ENCODE results near the gene MYT1. TPM values are rescaled to one million over a fixed set of nuclear protein-coding genes. Genes with fewer than 3 reads are reported as not detected.

MYT1 gene
- total RNA-seq, 1 experiment from 2014 or later, result 0.69 TPM

DNA sequence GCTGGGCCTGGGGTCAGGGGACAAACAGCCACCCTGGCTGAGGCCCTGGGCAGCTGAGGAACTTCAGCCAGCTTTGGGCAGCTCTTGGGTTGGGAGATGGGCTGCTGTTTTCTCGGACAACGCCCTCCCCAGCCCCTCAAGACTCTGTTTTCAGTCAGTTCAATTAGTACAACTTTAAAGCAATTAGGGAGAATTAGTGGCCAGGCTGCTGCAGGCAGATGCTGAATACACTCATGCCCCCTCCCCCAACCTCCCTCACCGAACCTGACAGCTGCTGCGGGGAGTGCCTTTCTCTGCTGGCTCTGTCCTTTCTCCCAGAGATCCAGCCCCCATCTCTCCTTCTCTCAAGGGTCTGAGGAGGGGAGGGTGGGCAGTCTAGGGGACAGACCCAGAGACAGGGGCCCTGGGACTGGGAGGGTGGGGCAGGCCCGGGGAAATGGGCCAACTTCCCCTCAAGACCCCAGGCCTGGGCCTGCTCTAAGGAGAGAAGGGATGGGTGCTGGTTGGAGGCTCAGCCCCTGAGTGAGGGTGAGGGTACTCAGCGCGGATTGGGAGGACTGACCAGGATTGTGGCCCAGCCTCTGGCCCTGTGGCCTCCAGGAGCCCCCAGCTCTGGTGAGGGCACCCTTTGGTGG, 17.8 kb upstream of the MYT1 start:
- Histone ChIP-seq H3K36me3 (replicated peaks; ENCODE audit: control insufficient read depth, insufficient read depth, low read length) (no peaks in the 10 kb centered on the region), H3K4me3 (ENCODE audit: insufficient read depth, low read depth, low read length) (no peak overlapping the region), H3K27me3 (ENCODE audit: control insufficient read depth, insufficient read depth, low read length) (no peaks in the 10 kb centered on the region)
- peak; percentile 67 for DNase-seq

DNA sequence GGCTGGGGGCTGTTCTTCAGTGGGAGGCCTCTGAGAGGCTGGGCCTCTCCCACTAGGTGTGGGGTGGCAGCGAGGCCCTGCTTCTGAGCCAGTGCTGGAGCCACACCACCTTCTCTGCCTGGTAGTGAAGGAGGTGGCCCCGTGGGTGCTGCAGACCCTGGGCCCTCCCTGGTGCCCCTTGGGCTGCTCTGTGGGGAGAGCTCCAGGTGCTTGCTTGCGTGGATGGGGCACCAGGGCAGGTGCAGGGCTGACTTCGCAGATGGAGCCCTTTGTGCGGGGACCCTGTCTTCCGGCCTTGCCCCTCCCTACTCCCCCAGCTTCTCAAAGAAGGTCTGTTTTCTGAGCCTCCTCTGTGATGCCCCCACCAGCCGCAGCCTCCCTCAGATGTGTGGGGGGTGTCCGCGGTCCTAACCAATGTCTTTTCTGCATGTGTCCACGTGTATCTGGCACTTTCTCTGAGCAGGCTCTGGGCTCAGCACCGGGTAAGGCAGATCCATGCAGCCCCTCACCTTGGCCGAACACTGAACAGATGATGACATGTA, 17.2 kb upstream of the MYT1 start:
- peak; percentile 49 for DNase-seq
- Histone ChIP-seq H3K36me3 (replicated peaks; ENCODE audit: control insufficient read depth, insufficient read depth, low read length) (no peaks in the 10 kb centered on the region), H3K4me3 (ENCODE audit: insufficient read depth, low read depth, low read length) (no peak overlapping the region), H3K27me3 (ENCODE audit: control insufficient read depth, insufficient read depth, low read length) (no peaks in the 10 kb centered on the region)

DNA sequence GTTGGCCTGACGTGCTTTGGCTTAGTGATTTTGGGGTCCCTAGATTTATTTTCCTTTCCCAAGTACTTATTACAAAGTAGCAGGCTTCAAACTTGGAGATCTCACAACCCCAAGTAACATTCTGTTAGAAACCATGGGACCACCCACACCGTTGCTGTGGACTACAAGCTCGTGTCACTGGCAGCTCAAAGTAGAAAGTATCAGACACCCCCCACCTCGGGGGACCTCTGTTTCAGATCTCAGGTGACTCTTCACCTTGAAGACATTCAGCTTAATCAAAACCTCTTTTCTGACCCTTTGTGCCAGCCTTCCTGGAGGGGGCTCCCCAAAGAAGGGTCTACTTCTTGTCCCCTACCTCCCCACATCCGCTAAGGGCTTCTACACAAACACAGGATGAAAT, 15.7 kb upstream of the MYT1 start:
- Histone ChIP-seq H3K4me3 (ENCODE audit: insufficient read depth, low read depth, low read length) (no peak overlapping the region), H3K27me3 (ENCODE audit: control insufficient read depth, insufficient read depth, low read length) (no peaks in the 10 kb centered on the region), H3K36me3 (replicated peaks; ENCODE audit: control insufficient read depth, insufficient read depth, low read length) (no peaks in the 10 kb centered on the region)
- DNase-seq, result peak; percentile 26

DNA sequence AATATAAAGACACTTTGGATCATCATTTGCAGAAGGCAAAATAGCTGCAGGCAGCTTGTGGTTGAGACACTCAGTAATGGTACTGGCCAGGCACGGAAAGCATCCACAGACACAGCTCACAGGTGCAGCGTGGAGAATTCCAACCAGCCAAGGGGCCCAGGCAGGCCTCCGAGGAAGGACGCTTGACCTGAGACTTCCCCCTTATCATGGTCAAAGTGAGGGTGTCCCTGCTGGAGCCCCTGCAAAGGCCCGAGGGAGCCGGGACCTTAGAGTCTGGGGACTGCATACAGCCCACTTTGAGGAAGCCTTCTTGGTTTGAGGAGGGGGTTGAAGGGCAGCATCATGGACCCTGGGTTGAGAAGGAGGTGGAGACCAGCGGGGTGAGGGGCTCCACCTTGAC, 15.1 kb upstream of the MYT1 start:
- H3K36me3 ChIP-seq (replicated peaks; ENCODE audit: control insufficient read depth, insufficient read depth, low read length), result no peaks in the 10 kb centered on the region
- no peaks in the 10 kb centered on the region for H3K27me3 ChIP-seq (ENCODE audit: control insufficient read depth, insufficient read depth, low read length)
- no peak overlapping the region for H3K4me3 ChIP-seq (ENCODE audit: insufficient read depth, low read depth, low read length)
- DNase-seq, result peak; percentile 19

DNA sequence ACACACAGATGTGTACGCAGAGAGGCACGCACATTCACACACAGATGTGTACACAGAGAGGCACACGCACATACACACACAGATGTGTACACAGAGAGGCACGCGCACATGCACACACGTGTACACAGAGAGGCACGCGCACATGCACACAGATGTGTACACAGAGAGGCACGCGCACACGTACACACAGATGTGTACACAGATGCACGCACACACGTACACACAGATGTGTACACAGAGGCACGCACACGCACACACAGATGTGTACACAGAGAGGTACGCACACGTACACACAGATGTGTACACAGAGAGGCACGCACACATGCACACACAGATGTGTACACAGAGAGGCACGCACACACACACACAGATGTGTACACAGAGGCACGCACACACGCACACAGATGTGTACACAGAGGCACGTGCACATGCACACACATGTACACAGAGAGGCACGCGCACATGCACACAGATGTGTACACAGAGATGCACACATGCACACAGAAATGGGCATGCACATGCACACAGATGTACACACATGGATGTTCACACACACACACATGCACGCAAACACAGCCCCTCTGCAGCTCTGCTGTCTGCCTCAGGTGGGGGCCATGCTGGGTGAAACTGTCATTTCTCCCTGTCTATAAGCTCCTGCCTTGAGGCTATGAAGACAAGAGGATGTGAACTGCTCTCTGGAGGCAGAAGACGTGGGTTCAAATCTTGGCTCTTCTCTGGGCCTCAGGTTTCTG, 14.3 kb upstream of the MYT1 start:
- Histone ChIP-seq H3K36me3 (replicated peaks; ENCODE audit: control insufficient read depth, insufficient read depth, low read length) (no peaks in the 10 kb centered on the region), H3K4me3 (ENCODE audit: insufficient read depth, low read depth, low read length) (no peak overlapping the region), H3K27me3 (ENCODE audit: control insufficient read depth, insufficient read depth, low read length) (no peaks in the 10 kb centered on the region)
- no peak for DNase-seq

DNA sequence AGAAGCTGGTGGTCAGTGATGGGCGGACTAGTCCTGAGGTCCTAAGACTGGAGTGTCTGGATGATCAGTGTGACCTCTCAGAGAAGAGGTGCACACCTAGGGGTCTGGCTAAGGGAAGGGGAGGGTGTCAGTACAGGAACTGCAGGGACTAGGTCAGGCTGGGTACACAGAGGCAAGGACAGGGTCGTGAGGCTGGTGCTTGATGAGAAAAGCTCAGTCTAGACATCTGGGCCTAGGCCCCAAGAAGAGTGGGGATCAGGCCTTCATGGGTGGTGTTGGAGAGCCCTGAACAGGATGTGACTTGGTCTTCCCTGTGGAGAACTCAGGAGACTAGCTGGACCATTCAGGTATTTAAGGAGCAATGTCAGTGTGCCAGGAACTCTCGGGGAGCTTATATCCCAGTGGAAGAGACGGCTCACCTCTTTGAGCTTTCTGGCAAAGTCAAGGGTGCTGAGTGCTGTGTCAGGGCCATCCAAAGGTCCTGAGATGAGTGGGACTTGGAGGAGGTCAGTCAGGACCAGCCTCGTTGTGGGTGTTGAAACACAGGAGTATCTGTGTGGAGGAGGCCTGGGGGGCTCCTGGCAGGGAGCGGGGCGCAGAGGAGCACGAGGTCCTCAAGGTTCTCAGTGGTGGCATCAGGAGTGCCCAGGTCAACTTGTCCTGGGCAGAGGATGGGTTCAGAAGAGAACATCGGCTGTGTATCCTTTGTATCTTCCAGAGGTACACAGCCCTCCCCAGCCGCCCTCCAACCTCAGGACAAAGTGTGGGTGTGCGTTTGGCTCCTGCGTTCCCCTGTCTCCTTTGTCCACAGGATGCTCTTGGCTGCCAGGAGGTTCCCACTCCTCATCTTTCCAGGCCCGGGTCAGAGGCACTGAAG, 13.3 kb upstream of the MYT1 start:
- DNase-seq, result no peak
- H3K4me3 ChIP-seq (ENCODE audit: insufficient read depth, low read depth, low read length), result no peak overlapping the region
- no peaks in the 10 kb centered on the region for H3K27me3 ChIP-seq (ENCODE audit: control insufficient read depth, insufficient read depth, low read length)

DNA sequence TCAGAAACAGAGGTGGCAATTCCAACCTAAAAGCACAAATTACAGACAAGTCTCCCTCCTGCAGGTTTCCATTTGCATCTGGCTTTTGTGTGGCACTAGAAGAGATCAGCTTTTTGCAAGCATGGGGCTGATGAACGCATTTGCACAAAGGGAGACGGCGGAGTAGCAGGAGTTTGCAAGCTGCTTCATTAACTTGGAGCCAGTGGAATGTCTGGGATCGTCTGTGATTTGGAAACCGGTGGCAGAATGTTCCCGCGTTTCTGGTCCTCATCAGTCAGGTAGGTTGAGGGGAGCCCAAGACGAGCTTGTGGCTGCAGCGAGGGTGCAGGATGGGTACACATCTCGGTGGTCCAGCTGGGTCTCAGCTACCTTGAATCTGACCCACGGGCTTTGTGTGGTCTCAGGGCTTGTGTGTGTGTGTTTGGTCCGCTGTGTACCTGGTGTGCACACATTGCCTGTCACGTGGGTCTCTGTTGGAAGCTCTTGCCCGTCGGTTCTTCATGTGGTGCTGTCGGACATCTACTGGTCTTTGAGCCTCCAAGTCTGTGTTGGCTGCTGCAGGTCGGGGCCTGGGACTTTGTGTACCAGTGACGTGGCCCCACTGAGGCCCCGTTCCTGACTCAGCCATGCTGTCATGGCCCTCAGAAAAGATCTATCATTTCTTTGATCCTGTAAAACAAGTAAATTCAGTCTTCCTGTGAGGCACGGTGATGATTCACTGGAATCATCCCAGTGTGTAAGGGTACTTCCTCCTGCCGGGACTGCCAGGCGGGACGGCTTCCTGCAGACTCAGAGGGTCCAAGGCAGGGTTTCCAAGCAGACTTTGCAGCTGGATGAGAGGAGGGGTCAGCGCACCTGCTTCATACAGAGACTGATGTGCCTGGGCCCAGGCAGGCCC, 12.4 kb upstream of the MYT1 start:
- DNase-seq, result peak; percentile 63
- Histone ChIP-seq H3K27me3 (ENCODE audit: control insufficient read depth, insufficient read depth, low read length) (no peaks in the 10 kb centered on the region), H3K4me3 (ENCODE audit: insufficient read depth, low read depth, low read length) (no peak overlapping the region), H3K36me3 (replicated peaks; ENCODE audit: control insufficient read depth, insufficient read depth, low read length) (no peaks in the 10 kb centered on the region)

More for the DNA sequence above, 13.3 kb upstream of the MYT1 start:
- no peaks in the 10 kb centered on the region for H3K36me3 ChIP-seq (replicated peaks; ENCODE audit: control insufficient read depth, insufficient read depth, low read length)

DNA sequence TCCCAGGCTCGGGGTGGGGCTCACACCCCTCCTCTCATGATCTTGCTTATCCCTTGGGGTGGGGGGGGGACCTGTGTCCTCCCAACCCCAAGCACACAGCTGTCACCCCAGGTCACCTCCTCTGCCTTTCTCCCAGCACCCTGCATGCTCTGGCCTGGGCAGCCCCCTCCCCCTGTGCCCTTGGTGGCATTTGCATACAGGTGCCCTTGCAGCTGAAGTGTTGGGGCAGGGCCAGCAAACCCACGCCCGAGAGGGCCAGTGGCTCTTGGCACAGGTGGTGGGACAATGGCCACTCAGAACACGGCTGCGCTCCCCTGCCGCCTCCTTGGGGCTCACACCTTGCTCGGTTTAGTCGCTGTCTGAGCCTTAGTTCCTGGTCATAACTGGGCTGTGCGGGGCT, 11.3 kb upstream of the MYT1 start:
- Histone ChIP-seq H3K4me3 (ENCODE audit: insufficient read depth, low read depth, low read length) (no peak overlapping the region), H3K36me3 (replicated peaks; ENCODE audit: control insufficient read depth, insufficient read depth, low read length) (no peaks in the 10 kb centered on the region), H3K27me3 (ENCODE audit: control insufficient read depth, insufficient read depth, low read length) (no peaks in the 10 kb centered on the region)
- DNase-seq, result peak; percentile 64

DNA sequence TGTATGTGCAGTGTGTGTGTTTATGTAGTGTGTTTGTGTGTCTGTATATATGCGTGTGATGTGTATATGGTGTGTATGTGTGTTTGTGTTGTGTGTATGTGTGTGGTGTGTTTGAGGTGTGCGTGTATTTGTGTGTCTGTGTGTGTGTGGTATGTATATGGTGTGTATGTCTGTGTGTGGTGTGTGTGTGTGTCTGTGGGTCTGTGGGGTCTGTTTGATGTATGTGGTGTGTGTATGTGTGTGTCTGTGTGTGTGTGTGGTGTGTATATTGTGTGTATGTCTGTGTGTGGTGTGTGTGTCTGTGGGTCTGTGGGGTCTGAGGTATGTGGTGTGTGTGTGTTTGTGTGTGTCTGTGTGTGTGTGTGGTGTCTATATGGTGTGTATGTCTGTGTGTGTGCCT, 10.8 kb upstream of the MYT1 start:
- no peak overlapping the region for H3K4me3 ChIP-seq (ENCODE audit: insufficient read depth, low read depth, low read length)
- no peaks in the 10 kb centered on the region for H3K36me3 ChIP-seq (replicated peaks; ENCODE audit: control insufficient read depth, insufficient read depth, low read length)
- no peak for DNase-seq

DNA sequence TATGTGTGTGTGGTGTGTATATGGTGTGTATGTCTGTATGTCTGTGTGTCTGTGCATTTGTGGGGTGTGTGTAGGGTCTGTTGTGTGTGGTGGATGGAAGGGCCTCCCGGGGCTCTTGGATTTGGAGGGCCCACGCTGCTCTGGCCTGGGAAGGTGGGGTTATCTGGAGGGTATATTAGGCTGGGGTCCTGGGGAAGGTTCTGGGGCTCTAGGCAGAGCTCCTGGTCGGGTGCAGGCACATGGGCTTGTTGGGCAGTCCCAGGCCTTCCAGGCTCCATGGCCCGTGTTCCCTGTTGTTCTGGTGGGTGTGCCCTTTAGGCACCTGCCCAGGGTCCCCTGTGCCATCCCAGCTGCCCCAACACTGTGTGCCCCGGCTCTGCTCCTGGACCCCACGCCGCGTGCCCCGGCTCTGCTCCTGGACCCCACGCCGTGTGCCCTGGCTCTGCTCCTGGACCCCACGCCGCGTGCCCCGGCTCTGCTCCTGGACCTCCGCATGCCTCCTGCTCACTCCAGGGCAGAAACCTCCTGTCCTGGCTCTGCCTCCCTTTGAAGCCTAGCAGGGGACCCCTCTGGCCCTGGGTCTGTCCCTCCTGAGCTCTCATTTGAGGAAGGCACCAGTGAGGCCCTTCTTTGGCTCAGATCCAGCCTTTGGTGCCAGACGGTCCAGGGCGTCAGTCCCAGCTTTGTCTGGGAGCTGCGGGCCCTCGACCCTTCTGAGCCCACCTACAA, 10.2 kb upstream of the MYT1 start:
- no peak for DNase-seq
- Histone ChIP-seq H3K4me3 (ENCODE audit: insufficient read depth, low read depth, low read length) (no peak overlapping the region), H3K27me3 (ENCODE audit: control insufficient read depth, insufficient read depth, low read length) (no peaks in the 10 kb centered on the region), H3K36me3 (replicated peaks; ENCODE audit: control insufficient read depth, insufficient read depth, low read length) (no peaks in the 10 kb centered on the region)

More for the DNA sequence above, 10.8 kb upstream of the MYT1 start:
- no peaks in the 10 kb centered on the region for H3K27me3 ChIP-seq (ENCODE audit: control insufficient read depth, insufficient read depth, low read length)

DNA sequence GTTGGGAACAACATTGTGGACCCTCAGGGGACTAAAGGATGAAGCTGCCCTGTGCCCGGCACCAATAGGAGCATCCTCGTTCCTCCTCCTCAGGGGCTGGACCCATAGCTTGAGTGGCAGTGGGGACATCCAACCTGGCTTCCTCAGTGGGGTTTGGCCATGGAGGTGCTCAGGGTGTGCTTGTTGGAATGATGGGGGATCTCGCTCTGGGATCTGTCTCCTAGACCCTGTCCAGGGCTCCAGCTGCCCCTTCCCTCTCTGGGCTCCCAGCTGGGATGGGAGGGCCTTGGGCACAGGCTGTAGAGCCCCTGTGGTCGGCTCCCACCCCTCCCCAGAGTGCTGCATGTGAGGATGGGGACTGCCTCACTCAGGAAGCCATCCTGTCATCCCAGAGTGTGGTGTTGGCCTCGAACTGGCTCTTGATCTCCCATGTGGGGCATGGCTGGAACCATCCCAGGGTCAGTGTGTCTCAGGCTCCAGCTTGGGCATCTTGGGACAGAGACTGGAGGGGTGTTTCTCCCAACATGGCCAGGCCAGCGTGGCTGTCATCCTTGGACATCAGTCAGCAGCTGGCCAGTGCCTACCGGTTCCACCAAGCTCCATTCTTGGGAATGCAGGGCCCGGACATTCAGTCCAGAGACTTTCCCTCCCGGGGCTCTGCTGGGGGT, 9.5 kb upstream of the MYT1 start:
- no peaks in the 10 kb centered on the region for H3K36me3 ChIP-seq (replicated peaks; ENCODE audit: control insufficient read depth, insufficient read depth, low read length)
- no peak overlapping the region for H3K4me3 ChIP-seq (ENCODE audit: insufficient read depth, low read depth, low read length)
- DNase-seq, result peak; percentile 50
- no peaks in the 10 kb centered on the region for H3K27me3 ChIP-seq (ENCODE audit: control insufficient read depth, insufficient read depth, low read length)

DNA sequence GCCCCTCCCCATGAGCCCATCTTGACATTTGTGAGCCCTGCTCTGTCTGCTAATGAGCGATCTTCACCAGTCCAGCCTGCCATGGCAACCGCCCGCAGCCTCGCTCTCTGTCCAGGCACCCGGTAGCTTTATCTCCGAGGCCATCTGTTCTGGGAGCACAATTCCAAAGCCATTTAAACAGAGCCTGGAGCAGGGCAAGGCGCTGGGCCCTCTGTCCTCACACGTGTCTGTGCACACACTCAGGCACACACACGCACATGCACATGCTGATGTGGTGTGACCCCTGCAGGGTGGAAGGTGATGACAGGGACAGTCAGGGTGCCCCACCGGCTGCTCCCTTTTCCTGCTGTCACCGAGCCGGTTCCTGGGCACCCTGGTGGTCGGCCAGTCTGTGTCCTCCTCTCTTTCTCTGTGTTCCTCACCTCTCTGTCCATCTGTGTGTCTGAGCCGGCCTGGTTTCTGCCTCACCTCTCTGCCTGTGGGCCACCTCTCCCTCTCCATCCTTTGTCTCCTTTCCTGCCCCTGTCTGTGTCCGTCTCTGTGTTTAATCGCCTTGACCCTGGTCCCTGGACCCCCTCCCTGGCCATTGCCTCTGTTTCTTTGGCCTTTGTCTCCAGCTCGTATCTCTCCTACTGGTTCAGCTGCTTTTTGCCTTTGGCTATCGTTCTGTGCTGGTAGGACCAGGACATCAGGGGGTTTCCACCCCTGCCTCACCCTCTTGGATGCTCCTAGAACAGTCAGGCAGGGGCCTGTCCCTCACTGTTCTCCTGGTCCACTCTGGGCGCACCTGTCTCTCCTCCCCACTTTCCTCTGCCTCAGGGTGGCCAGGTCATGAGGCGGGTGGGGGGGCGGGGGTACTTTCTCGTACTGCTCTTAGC, 8.8 kb upstream of the MYT1 start:
- peaks cover 2% of the 10 kb centered on the region for H3K27me3 ChIP-seq (ENCODE audit: control insufficient read depth, insufficient read depth, low read length)
- DNase-seq, result peak; percentile 58
- no peak overlapping the region for H3K4me3 ChIP-seq (ENCODE audit: insufficient read depth, low read depth, low read length)
- no peaks in the 10 kb centered on the region for H3K36me3 ChIP-seq (replicated peaks; ENCODE audit: control insufficient read depth, insufficient read depth, low read length)

All from H7 (cell line).